B cell (primary cell): ENCODE data around the gene CKAP5. TPM values are rescaled to one million over a fixed set of nuclear protein-coding genes. Genes with fewer than 3 reads are reported as not detected.

Source experiments
- ATAC-seq: fragments of 200-7000 bp; cut with Tn5 transposase; one replicate; pipeline ENCODE4 v1.10.0; 2021; ENCODE audit warnings: low read depth, mild to moderate bottlenecking, moderate number of reproducible peaks, moderate library complexity
- CTCF ChIA-PET: fragments of 350-600 bp; sonication (Branson Sonifier 250); formaldehyde crosslinking; loops from one replicate; lab custom pipeline; 2021; ENCODE audit warnings: antibody characterized with exemption, inconsistent platforms; lab: Charles Lee
- POLR2A ChIA-PET: fragments of 350-600 bp; sonication (Branson Sonifier 250); formaldehyde crosslinking; loops from one replicate; lab custom pipeline; 2021; ENCODE audit warnings: antibody characterized with exemption; lab: Charles Lee
- DNase-seq: peaks from one replicate; pipeline ENCODE4 v3.0.0; 2013
- H2AFZ ChIP-seq: 2 replicates; pipeline ENCODE4 v1.6.1; 2012; ENCODE audit warnings: mild to moderate bottlenecking, low read depth, low read length; ENCODE audit not compliant: insufficient read depth, poor library complexity, severe bottlenecking
- H3K27ac ChIP-seq, 2 donors: 1 replicate in 1 of 2; 2 replicates in 1 of 2; pipeline ENCODE4 v1.5.1; 2012 to 2013; ENCODE audit warnings: low read length in 2 of 2, mild to moderate bottlenecking in 2 of 2, moderate library complexity in 1 of 2
- H3K27me3 ChIP-seq, 4 experiments: fragments of 200-600 bp in 1 of 4; sonication (generic) in 1 of 4; replicated peaks in 1 of 4; 1 replicate in 2 of 4; 2 replicates in 2 of 4; pipeline versions ENCODE4 v1.6.1 to v1.7.0; 2013 to 2016; ENCODE audit warnings: low read length in 3 of 4, mild to moderate bottlenecking in 2 of 4, mixed read lengths in 1 of 4, moderate library complexity in 1 of 4; ENCODE audit not compliant: insufficient read depth in 4 of 4, control insufficient read depth in 3 of 4; ENCODE audit errors: control extremely low read depth in 1 of 4
- H3K36me3 ChIP-seq, 2 experiments: replicated peaks in 1 of 2; 1 replicate in 1 of 2; 2 replicates in 1 of 2; pipeline versions ENCODE4 v1.6.1 to v1.7.1; 2013; ENCODE audit warnings: low read length in 1 of 2; ENCODE audit not compliant: insufficient read depth in 2 of 2, control insufficient read depth in 1 of 2; ENCODE audit errors: control extremely low read depth in 1 of 2, extremely low read depth in 1 of 2
- H3K4me1 ChIP-seq, 2 donors: fragments of 200-600 bp in 1 of 2; sonication (generic) in 1 of 2; 1 replicate in 1 of 2; 2 replicates in 1 of 2; pipeline versions ENCODE4 v1.5.1 to v1.6.1; 2013 to 2017; ENCODE audit warnings: low read length in 2 of 2; ENCODE audit not compliant: control insufficient read depth in 2 of 2, insufficient read depth in 2 of 2
- H3K4me2 ChIP-seq: replicated peaks from 2 replicates; pipeline ENCODE3; 2012; ENCODE audit warnings: mild to moderate bottlenecking, low read depth, low read length; ENCODE audit not compliant: poor library complexity, severe bottlenecking
- H3K4me3 ChIP-seq, 5 experiments: fragments of 200-600 bp in 1 of 5; sonication (generic) in 1 of 5; 1 replicate in 3 of 5; 2 replicates in 2 of 5; pipeline versions ENCODE4 v1.5.1 to v1.7.0; 2011 to 2016; ENCODE audit warnings: low read length in 4 of 5, mild to moderate bottlenecking in 4 of 5, low read depth in 2 of 5, control low read depth in 1 of 5, moderate library complexity in 1 of 5; ENCODE audit not compliant: insufficient read depth in 1 of 5; ENCODE audit errors: control extremely low read depth in 1 of 5, extremely low read depth in 1 of 5
- H3K79me2 ChIP-seq: fragments of 200-600 bp; sonication (generic); one replicate; pipeline ENCODE4 v1.6.0; 2016; ENCODE audit warnings: low read length; ENCODE audit not compliant: control insufficient read depth, insufficient read depth
- H3K9ac ChIP-seq: fragments of 200-600 bp; sonication (generic); 2 replicates; pipeline ENCODE4 v1.6.1; 2017; ENCODE audit warnings: mild to moderate bottlenecking, low read length, moderate library complexity
- H3K9me3 ChIP-seq, 3 donors: one replicate each; pipeline versions ENCODE4 v1.6.1 to v1.7.1; 2013; ENCODE audit warnings: low read length in 2 of 3; ENCODE audit not compliant: control insufficient read depth in 2 of 3, insufficient read depth in 1 of 3; ENCODE audit errors: control extremely low read depth in 1 of 3
- H4K20me1 ChIP-seq: 2 replicates; pipeline ENCODE4 v1.6.0; 2012; ENCODE audit warnings: mild to moderate bottlenecking, low read length; ENCODE audit not compliant: insufficient read depth, control insufficient read depth, poor library complexity, severe bottlenecking
- H3K27ac Mint-ChIP-seq: one replicate; pipeline ENCODE4 v1.8.0; 2021; ENCODE audit warnings: mixed read lengths
- H3K27me3 Mint-ChIP-seq: one replicate; pipeline ENCODE4 v1.8.0; 2021; ENCODE audit warnings: mixed read lengths
- H3K4me1 Mint-ChIP-seq: one replicate; pipeline ENCODE4 v1.8.0; 2021; ENCODE audit warnings: mixed read lengths
- H3K4me3 Mint-ChIP-seq: one replicate; pipeline ENCODE4 v1.8.0; 2021; ENCODE audit warnings: mixed read lengths
- H3K9me3 Mint-ChIP-seq: one replicate; pipeline ENCODE4 v1.8.0; 2022; ENCODE audit warnings: mixed read lengths; ENCODE audit not compliant: insufficient read depth
- CTCF ChIP-seq: fragments of 200-600 bp; IDR thresholded peaks from one replicate; pipeline ENCODE4 v1.8.0; 2022; ENCODE audit warnings: antibody characterized with exemption, mild to moderate bottlenecking
- EZH2 ChIP-seq: IDR thresholded peaks from 2 replicates; pipeline ENCODE4 v1.6.1; 2012; ENCODE audit warnings: borderline replicate concordance, low read depth, mild to moderate bottlenecking, moderate library complexity, low read length; ENCODE audit not compliant: insufficient read depth, poor library complexity, severe bottlenecking
- WGBS: methylation state at CpG from one replicate; pipeline ENCODE4 v1.1.5; 2013; ENCODE audit warnings: missing lambda C conversion rate; ENCODE audit not compliant: insufficient coverage; 5-methylcytosine and 5-hydroxymethylcytosine counted together
- intact Hi-C: fragments of 100-400 bp; cut with micrococcal nuclease; formaldehyde crosslinking; loops from one replicate; pipeline ENCODE4 v1.10.0; 2022
- polyA plus RNA-seq: library from polyadenylated mRNA; depleted of rRNA; stranded (reverse); fragments of >200 nt; gene quantifications from 2 replicates; pipeline ENCODE4 v1.2.3, GENCODE V29; 2012
- small RNA-seq: library from RNA; depleted of rRNA; stranded (forward); fragments of <200 nt; gene quantifications from one replicate; pipeline ENCODE3, GENCODE V24; 2012; ENCODE audit warnings: low replicate concordance, low read depth; ENCODE audit not compliant: insufficient read length
- total RNA-seq, 2 donors: library from RNA; stranded (reverse); fragments of 120-200 nt in 1 of 2; gene quantifications; 1 replicate in 1 of 2; 2 replicates in 1 of 2; pipeline versions ENCODE4 v1.2.3 to v1.2.4, GENCODE V29; 2013 to 2022

Gene CKAP5
- total and polyA plus RNA-seq, 2 donors (not counting 1 experiment from before 2014, with no cell fraction given), result 7.3 to 54.3 TPM

GRCh38 chr11:46694072-46694471, 152.0 kb downstream of the CKAP5 start:
- ATAC-seq (no peak), DNase-seq (no peak)
- no peaks in the 10 kb centered on the region for H3K9me3 Mint-ChIP-seq
- H3K4me3 Mint-ChIP-seq, result no peak overlapping the region
- WGBS, result 100% methylated on average over 6 of the region's 6 CpGs
- H3K4me2 ChIP-seq, result no peak overlapping the region
- peaks cover 71% of the 10 kb centered on the region for H3K79me2 ChIP-seq
- H3K4me3 ChIP-seq, result no peak overlapping the region
- no peaks in the 10 kb centered on the region for H3K27me3 ChIP-seq
- H3K36me3 ChIP-seq, result peaks cover 6 to 55% of the 10 kb centered on the region in 2 experiments
- peaks cover 10 to 15% of the 10 kb centered on the region in 2 donors for H3K4me1 ChIP-seq
- CTCF ChIA-PET, result no interaction called here
- no peak overlapping the region for H2AFZ ChIP-seq
- POLR2A ChIA-PET, result no interaction called here
- H3K27ac Mint-ChIP-seq, result no peak overlapping the region
- peaks cover 60% of the 10 kb centered on the region for H4K20me1 ChIP-seq
- no peak for TF ChIP-seq EZH2
- TF ChIP-seq CTCF, result no peak
- H3K4me1 Mint-ChIP-seq, result peaks cover 16% of the 10 kb centered on the region
- no peaks in the 10 kb centered on the region for H3K27me3 Mint-ChIP-seq
- intact Hi-C loops, result no loop called here
- no peaks in the 10 kb centered on the region for H3K9me3 ChIP-seq
- no peak overlapping the region for H3K27ac ChIP-seq
- no peak overlapping the region for H3K9ac ChIP-seq

- intact Hi-C loops, result no loop called here
- Histone ChIP-seq H3K9ac (no peak overlapping the region), H3K36me3 (peaks cover 6 to 57% of the 10 kb centered on the region in 2 experiments), H3K9me3 (no peaks in the 10 kb centered on the region), H3K4me3 (no peak overlapping the region), H3K27me3 (no peaks in the 10 kb centered on the region), H3K27ac (no peak overlapping the region), H3K79me2 (peaks cover 67% of the 10 kb centered on the region), H3K4me2 (no peak overlapping the region), H2AFZ (no peak overlapping the region), H4K20me1 (peaks cover 55% of the 10 kb centered on the region), H3K4me1 (peaks cover 5 to 10% of the 10 kb centered on the region in 2 donors)
- Mint-ChIP-seq H3K27ac (no peak overlapping the region), H3K4me1 (peaks cover 11% of the 10 kb centered on the region), H3K27me3 (no peaks in the 10 kb centered on the region), H3K4me3 (no peak overlapping the region), H3K9me3 (no peaks in the 10 kb centered on the region)
- CTCF ChIA-PET, result interaction anchor here (0.7 kb wide), 1 partner anchor 45 kb away, joined by 4 read pairs; no protein-coding TSS in a partner anchor
- ATAC-seq (no peak), DNase-seq (no peak)
- WGBS, result 92% methylated on average over 1 of the region's 2 CpGs
- TF ChIP-seq EZH2 (no peak), CTCF (no peak)
- POLR2A ChIA-PET, result no interaction called here
These were observed 152.5 kb downstream of the CKAP5 start for GRCh38 chr11:46693597-46694012.

Small RNA genes within 50 kb of the gene (small RNA-seq; reads per million reads assigned to genes)
- not detected for gene MIR5582
- gene RF00573, result not detected
- gene SNORD67, result 1,153 reads per million, percentile 98 among the genes with 10 or more reads in this experiment

Other genes with a start within 250 kb of the CKAP5 start
- gene HARBI1, start 229.1 kb downstream of the CKAP5 start, total RNA-seq, result 6.7 and 8.0 TPM in 2 replicates
- 7.7 and 12.6 TPM in 2 replicates for gene HARBI1, start 229.1 kb downstream of the CKAP5 start, polyA plus RNA-seq
- 88.8 and 92.8 TPM in 2 replicates for gene ATG13, start 228.7 kb downstream of the CKAP5 start, total RNA-seq
- gene ATG13, start 228.7 kb downstream of the CKAP5 start, polyA plus RNA-seq, result 35.7 and 48.5 TPM in 2 replicates
- 55.0 and 56.8 TPM in 2 replicates for gene ARHGAP1, start 145.7 kb downstream of the CKAP5 start, total RNA-seq
- 26.3 and 33.9 TPM in 2 replicates for gene ARHGAP1, start 145.7 kb downstream of the CKAP5 start, polyA plus RNA-seq
- 19.2 and 22.3 TPM in 2 replicates for gene ZNF408, start 145.2 kb downstream of the CKAP5 start, total RNA-seq
- 8.3 and 9.0 TPM in 2 replicates for gene ZNF408, start 145.2 kb downstream of the CKAP5 start, polyA plus RNA-seq
- gene F2, start 127.1 kb downstream of the CKAP5 start, total RNA-seq, result not detected in 2 replicates
- not detected in 2 replicates for gene F2, start 127.1 kb downstream of the CKAP5 start, polyA plus RNA-seq
- not detected in 2 replicates for gene LRP4, start 72.3 kb upstream of the CKAP5 start, total RNA-seq
- gene LRP4, start 72.3 kb upstream of the CKAP5 start, polyA plus RNA-seq, result not detected in 2 replicates
- 27.4 and 29.0 TPM in 2 replicates for gene CSTPP1, start 90.5 kb upstream of the CKAP5 start, total RNA-seq
- 9.6 and 11.5 TPM in 2 replicates for gene CSTPP1, start 90.5 kb upstream of the CKAP5 start, polyA plus RNA-seq